ENCODE data around the gene TBX19.

TBX19 gene

GRCh38 chr1:168260393-168260792, 20.3 kb upstream of the TBX19 start:
- TF ChIP-seq CTCF (IDR thresholded peaks at IDR 0.05; ENCODE audit: insufficient read depth, low read depth, low read length, missing control alignments): no peak
- no peak for DNase-seq (ENCODE audit: low read depth)
- no peak overlapping the region for H3K4me3 ChIP-seq (ENCODE audit: low read depth, low read length)

GRCh38 chr1:168261390-168261789, 19.3 kb upstream of the TBX19 start:
- DNase-seq (ENCODE audit: low read depth): no peak
- no peak for TF ChIP-seq CTCF (IDR thresholded peaks at IDR 0.05; ENCODE audit: insufficient read depth, low read depth, low read length, missing control alignments)
- no peak overlapping the region for H3K4me3 ChIP-seq (ENCODE audit: low read depth, low read length)

GRCh38 chr1:168263130-168263529, 17.5 kb upstream of the TBX19 start:
- TF ChIP-seq CTCF (IDR thresholded peaks at IDR 0.05; ENCODE audit: insufficient read depth, low read depth, low read length, missing control alignments): no peak
- DNase-seq (ENCODE audit: low read depth): no peak
- H3K4me3 ChIP-seq (ENCODE audit: low read depth, low read length): no peak overlapping the region

GRCh38 chr1:168264296-168264695, 16.4 kb upstream of the TBX19 start:
- TF ChIP-seq CTCF (IDR thresholded peaks at IDR 0.05; ENCODE audit: insufficient read depth, low read depth, low read length, missing control alignments): no peak
- H3K4me3 ChIP-seq (ENCODE audit: low read depth, low read length): no peak overlapping the region
- no peak for DNase-seq (ENCODE audit: low read depth)

- DNase-seq (ENCODE audit: low read depth): no peak
- TF ChIP-seq CTCF (IDR thresholded peaks at IDR 0.05; ENCODE audit: insufficient read depth, low read depth, low read length, missing control alignments): no peak
- no peak overlapping the region for H3K4me3 ChIP-seq (ENCODE audit: low read depth, low read length)
Observed at GRCh38 chr1:168265596-168265995, 15.1 kb upstream of the TBX19 start.

- TF ChIP-seq CTCF (IDR thresholded peaks at IDR 0.05; ENCODE audit: insufficient read depth, low read depth, low read length, missing control alignments): no peak
- no peak for DNase-seq (ENCODE audit: low read depth)
- H3K4me3 ChIP-seq (ENCODE audit: low read depth, low read length): no peak overlapping the region
Observed at GRCh38 chr1:168266644-168267186, 14.0 kb upstream of the TBX19 start.

- no peak for TF ChIP-seq CTCF (IDR thresholded peaks at IDR 0.05; ENCODE audit: insufficient read depth, low read depth, low read length, missing control alignments)
- DNase-seq (ENCODE audit: low read depth): no peak
- no peak overlapping the region for H3K4me3 ChIP-seq (ENCODE audit: low read depth, low read length)
Observed at GRCh38 chr1:168271636-168272035, 9.0 kb upstream of the TBX19 start.

Data from GM12865 (cell line).